GM21360 (cell line): ENCODE results near the gene MATK.
A peak's percentile ranks its signal among the peaks of the same experiment; 100 is the strongest.
"Not testable (repeated sequence)": the region's sequence is repeated elsewhere in the genome, so short reads cannot be mapped to it uniquely, and the experiment has no call there.

Experiments used
- ATAC-seq: cut with Tn5 transposase; IDR thresholded peaks from one replicate; pipeline ENCODE4 v1.9.1; 2021; ENCODE audit warnings: mild to moderate bottlenecking, moderate library complexity; ENCODE audit not compliant: unreplicated experiment

The MATK gene

DNA sequence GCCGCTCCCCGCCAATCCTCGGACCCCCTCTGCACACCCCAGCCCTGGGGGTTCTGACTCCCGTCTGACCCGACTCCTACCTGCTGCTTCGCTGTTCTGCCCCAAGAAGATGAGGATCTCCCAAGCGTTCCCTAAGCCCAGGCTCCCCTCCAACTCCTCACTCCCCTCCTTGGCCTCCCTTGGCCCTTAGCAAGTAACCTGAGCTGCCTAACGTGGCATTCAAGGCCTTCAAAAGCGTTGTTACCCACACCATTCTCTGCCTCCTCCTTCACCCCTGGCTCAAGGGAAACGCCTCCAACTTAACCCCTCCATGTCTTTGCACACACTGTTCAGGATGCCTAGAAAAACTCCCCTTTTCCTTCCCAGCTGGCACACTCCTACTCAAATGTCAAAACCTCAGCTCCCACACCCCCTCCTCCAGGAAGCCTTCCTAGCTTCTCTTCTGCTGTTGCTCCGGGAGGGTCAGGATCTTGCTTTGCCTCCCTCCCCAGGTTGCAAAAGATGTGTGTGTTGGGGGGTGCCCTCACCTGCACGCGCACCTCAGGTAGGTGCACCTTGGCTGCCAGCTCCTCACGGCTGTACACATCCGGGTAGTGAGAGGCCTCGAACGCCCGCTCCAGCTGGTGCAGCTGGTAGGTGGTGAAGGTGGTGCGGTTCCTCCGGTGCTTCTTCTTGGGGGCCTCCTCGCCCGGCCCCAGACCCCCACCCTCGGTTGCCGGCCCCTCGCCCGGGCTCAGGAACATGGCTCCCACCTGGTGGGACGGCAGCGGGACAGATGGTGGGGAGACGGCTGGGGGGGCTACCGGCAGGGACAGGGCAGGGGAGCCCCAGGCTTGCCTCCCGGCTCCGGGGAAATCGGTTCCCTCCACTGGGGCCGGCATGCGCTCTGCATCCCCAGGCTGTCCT, 14.9 kb downstream of the MATK start:
- no peak for ATAC-seq

DNA sequence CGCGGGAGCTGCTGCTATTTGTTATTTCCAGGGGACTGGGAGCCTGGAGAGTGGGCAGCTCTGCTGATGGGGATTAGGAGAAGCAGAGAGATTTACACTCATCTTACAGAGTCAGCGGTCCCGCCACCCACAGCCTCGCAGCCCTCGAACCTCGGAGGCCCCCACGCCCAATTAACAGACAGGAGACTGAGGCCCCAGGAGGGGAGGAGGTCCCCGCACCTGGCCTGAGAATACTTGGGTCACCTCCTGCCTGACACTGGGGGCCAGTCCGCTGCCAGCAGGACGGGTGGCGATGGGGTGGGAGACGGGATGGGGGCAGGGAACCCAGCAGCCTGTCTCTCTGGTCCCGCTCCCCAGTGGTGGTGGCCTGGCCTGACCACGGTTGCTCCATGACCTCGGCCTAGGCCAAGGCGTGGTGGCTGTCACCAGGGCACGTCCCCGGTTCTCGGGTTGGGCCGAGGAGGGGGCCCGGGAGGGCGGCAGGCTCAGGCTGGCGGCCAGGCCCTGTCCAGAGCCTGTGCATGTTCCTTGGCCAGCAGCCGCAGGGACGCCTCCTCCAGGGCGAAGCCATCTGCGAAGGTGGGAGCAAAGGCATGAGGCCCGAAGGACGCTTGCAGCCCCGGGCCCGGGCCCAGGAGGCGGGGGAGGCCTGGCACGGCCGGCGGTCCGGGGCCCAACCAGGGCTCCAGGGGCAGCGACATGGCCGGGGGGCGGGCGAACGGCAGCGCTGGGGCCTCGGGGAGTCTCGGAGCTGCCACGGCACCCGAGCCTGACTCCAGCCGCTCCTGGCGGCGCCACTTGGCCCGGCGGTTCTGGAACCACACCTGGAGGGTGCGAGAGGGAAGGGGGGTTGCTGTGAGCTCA, 15.8 kb downstream of the MATK start:
- no peak for ATAC-seq

DNA sequence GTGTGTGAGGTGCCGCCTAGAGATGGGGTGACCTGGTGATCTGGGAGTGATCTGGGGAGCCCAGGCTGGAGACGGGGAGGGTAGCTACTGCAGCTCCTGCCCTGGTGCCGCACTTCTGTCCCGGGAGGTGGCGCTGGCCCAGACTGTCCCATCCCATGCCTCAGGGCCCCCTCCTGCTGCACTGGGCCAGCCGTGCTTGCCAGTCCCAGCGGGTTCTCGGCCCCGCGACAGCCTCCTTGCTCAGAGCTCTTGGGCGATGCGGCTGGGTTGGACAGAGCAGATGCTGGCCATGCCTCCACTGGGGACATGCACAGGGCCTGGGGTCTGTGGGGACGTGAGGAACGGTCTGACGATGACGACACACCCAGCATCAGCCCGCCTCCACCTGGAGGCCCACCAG, 16.7 kb downstream of the MATK start:
- no peak for ATAC-seq

DNA sequence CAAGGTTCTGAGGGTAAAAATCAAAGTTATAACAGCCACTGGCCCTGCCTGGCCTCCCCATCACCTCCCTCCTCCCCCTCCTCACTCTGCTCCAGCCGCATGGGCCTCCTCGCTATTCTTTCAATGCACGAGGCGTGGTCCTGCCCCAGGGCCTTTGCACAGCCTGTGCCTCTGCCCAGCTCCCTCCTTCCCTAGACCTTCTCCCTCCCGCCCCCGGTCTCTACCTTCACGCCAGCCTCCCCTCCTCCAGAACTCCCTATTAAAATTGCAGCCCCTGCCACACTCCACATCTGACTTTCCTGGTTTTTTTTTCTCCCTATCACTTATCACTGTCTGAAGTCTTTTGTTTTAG, 17.5 kb downstream of the MATK start:
- no peak for ATAC-seq

DNA sequence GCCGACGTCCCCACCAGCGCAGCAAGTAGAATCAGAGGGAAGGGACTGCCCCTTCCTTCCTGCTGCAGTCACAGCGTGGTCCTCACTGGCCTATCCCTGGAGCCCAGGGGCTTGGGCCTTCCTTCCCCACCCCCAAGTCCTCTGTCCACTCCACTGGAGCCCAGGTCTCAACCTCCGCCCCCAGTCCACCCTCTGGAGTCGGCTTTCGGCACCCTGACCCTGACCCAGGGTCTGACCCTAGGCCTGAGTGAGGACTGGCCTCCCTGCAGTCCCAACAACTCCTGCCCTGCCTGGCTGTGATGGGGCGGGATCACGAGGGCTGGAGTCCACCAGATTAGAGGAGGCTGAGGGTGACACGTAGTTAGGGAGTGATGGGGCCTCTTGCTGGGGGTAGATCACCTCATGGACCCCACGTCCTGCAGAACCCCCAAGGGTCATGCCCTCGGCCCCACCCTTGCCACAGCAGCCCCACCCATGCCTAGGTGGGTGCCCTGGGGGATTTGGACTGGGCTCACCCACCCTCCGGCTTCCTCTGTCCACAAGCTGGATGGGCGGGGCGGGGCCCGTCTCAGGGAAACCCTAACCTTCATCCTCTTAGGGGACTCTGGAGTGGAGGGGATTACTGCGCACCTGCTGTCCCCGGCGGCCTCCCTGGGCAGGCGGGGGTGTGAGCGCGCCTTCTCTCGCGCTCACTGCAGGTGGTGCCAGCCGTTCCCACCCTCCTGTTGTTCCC, 18.0 kb downstream of the MATK start:
- ATAC-seq, result no peak

- no peak for ATAC-seq
Observed at GRCh38 chr19:3767050-3767449, 19.1 kb downstream of the MATK start.

DNA sequence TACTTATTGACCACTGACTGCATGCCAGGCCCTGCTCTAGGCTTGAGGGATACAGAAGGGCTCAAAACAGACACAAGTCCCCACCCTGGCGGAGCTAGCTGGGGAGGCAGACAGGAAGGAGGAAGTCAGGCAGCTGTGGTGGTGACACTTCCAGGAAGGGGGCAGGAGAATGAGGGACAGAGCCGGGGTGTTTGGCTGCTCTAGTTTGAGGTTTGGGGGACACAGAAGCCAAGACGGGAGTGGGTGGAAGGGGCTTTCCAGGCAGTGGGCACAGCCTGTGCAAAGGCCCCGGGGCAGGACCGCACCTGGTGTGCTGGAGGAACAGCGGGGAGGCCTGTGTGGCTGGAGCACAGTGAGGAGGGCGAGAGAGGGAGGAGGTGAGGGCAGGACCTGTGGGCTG, 19.7 kb downstream of the MATK start:
- ATAC-seq, result no peak

GRCh38 chr19:3765757-3766156, 20.4 kb downstream of the MATK start:
- ATAC-seq, result not testable (repeated sequence)

DNA sequence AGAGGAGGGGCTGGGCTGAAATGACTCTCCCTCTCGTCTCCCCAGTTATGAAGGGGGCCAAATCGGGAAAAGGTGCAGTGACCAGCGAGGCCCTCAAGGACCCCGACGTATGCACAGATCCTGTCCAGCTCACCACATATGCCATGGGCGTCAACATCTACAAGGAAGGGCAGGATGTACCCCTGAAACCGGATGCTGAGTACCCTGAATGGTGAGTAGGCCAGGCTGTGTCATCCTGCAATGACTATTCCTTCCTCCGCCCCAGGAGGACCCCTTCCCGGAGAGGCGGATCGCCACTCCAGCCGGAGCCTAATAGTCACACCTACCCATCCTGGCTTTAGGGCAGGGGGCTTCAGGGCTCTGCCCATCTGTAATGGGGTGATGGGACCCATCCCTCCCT, 21.1 kb downstream of the MATK start:
- ATAC-seq, result no peak

GRCh38 chr19:3762501-3763459, 23.4 kb downstream of the MATK start, which contains the start of gene MRPL54:
Gene MRPL54, plus strand, starts transcription at chr19:3762682. Its CDS starts 19 bp downstream, at chr19:3762701.
- peak; percentile 64 for ATAC-seq

DNA sequence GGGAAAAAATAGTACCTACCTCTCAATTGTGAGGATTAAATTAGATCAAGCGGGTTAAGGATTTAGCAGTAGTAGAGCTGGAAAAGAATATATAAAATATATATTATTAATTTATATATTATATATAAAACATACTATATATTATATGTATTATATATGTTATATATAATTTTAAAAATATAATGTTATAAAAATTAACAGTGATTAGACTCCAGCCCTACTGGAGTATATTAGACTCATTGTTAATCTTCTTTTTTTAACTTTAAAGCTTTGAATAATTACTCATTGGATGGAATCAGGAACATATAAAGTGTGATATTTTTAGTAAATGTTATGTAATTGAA, 24.1 kb downstream of the MATK start:
- no peak for ATAC-seq

DNA sequence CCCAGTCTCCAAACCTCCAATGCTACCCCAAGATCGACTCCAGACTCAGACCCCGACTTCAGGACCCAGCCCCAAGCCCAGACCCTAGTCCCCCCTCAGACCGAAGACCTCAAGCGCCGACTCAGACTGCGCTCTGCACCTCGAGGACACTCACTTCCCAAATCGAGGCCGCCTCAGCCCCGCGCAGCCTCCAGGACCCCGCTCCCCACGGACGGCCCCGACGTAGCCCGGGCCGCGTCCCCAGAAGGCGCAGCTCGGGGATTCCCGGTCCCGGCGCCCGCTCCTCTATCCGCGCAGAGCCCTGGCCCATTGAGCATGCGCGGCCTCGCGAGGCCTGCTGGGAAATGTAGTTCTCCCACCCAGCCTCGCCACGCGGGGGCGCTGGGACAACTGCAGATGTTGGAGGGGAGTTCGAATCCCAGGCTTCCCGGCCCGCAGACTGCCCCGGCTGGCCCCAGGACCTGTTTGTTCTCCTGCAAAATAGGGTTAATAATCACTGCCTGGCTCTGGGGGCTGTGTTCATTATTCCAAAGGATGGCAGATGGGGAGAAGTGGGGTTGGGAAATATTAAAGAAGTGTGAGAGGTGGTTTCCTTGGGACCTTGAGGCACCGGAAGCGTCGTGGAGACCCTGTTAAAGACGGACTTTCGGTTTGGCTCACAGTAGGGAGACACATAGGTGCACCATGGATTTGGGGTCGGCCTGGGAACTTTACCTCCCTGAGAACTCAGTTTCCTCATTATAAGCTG, 24.6 kb downstream of the MATK start, which contains the start of gene APBA3:
APBA3 (minus strand) TSS at position 311 of the 748 bp plus-strand sequence. CDS start 1,428 bp downstream, outside the sequence.
- ATAC-seq, result peak; percentile 61

DNA sequence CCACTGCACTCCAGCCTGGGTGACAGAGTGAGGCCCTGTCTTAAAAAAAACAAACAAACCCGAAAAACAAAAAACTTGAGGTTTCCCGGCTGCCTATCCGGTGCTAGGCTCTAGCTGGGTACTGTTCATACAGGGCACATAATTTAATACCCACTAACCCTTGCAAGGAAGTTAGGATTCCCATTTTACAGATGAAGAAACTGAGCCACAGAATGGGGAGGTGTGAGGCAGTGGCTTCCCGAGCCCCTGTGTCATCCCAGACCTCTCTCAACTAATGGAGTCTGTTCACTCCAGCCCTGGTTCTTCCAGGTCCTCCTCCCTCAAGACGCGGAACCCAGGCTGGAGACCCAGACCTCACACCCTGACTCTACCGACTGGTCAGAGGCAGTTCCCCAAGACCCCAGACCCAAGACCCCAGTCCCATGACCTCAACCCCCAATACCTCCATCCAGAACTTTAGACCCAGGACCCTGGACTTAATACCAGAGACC, 25.3 kb downstream of the MATK start:
- ATAC-seq, result no peak

GRCh38 chr19:3759482-3760254, 26.5 kb downstream of the MATK start:
- ATAC-seq, result no peak

DNA sequence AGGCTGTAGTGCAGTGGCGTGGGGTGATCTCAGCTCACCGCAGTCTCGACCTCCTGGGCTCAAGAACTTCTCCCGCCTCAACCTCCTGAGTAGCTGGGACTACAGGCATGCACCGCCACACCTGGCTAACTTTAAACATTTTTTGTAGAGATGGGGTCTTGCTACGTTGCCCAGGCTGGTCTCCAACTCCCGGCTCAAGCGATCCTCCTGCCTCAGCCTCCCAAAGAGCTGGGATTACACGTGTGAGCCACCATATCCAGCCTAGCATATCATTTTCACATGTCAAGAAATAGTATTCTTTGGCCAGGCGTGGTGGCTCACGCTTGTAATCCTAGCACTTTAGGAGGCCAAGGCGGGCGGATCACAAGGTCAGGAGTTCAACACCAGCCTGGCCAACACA, 27.9 kb downstream of the MATK start:
- ATAC-seq, result not testable (repeated sequence)

DNA sequence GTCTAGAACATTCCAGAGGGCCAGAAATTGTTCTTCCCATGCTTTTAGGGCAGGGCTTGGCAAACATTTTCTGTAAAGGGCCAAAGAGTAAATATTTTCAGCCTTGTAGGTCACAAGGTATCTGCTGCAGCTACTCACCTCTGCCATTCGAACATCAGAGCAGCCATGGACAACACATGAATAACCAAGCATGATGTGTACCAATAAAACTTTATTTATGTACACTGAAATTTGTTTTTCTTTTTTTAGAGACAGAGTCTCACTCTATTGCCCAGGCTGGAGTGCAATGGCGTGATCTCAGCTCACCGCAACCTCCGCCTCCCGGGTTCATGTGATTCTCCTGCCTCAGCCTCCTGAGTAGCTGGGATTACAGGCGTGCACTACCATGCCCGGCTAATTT, 28.5 kb downstream of the MATK start:
- ATAC-seq, result not testable (repeated sequence)

- ATAC-seq, result no peak
Observed at GRCh38 chr19:3753631-3754410, 32.4 kb downstream of the MATK start.

GRCh38 chr19:3752492-3752891, 33.7 kb downstream of the MATK start:
- ATAC-seq, result no peak
